Esophagus muscularis mucosa (tissue), 3 donors: ENCODE results near the gene GALM.

Experiments
- CTCF ChIP-seq, 3 experiments: fragments of 200-600 bp in 2 of 3; fragments of 450-650 bp in 1 of 3; sonication (generic) in 2 of 3; IDR thresholded peaks; one replicate each; pipeline ENCODE4 v1.5.1; 2017 to 2019; ENCODE audit warnings: antibody characterized with exemption in 3 of 3, mild to moderate bottlenecking in 2 of 3, moderate library complexity in 1 of 3
- EP300 ChIP-seq: sonication (generic); formaldehyde crosslinking; IDR thresholded peaks from one replicate; pipeline ENCODE4 v1.6.1; 2017; ENCODE audit warnings: antibody characterized with exemption

GRCh38 chr2:38649176-38649728 is 16.7 kb upstream of the GALM start:
- TF ChIP-seq CTCF (IDR thresholded peaks at IDR 0.05), result no peak
- no peak for TF ChIP-seq EP300
